Gastroesophageal sphincter (tissue), 4 donors: ENCODE data around the gene C20orf144. TPM values are rescaled to one million over a fixed set of nuclear protein-coding genes. Genes with fewer than 3 reads are reported as not detected.

ENCODE experiments used
- ATAC-seq: fragments of 150-250 bp; one replicate; pipeline ENCODE4 v1.9.1; 2016; ENCODE audit warnings: mild to moderate bottlenecking, moderate library complexity
- H3K27ac ChIP-seq, 4 donors: fragments of 200-600 bp; sonication (generic) in 3 of 4; 1 replicate in 3 of 4; 2 replicates in 1 of 4; pipeline ENCODE4 v1.5.1; 2016 to 2019
- H3K27me3 ChIP-seq: fragments of 200-600 bp; sonication (generic); one replicate; pipeline ENCODE4 v1.5.1; 2019
- H3K36me3 ChIP-seq, 2 donors: fragments of 200-600 bp; sonication (generic); one replicate each; pipeline ENCODE4 v1.5.1; 2019; ENCODE audit warnings: control low read depth in 1 of 2
- H3K4me1 ChIP-seq, 3 donors: fragments of 200-600 bp; sonication (generic); 1 replicate in 2 of 3; 2 replicates in 1 of 3; pipeline ENCODE4 v1.5.1; 2016 to 2019; ENCODE audit warnings: control low read depth in 2 of 3
- H3K4me3 ChIP-seq, 2 donors: fragments of 200-600 bp; sonication (generic); one replicate each; pipeline ENCODE4 v1.5.1; 2019; ENCODE audit warnings: mild to moderate bottlenecking in 1 of 2, moderate library complexity in 1 of 2
- H3K9me3 ChIP-seq, 3 donors: fragments of 200-600 bp; sonication (generic); one replicate each; pipeline ENCODE4 v1.5.1; 2017 to 2019; ENCODE audit warnings: control low read depth in 2 of 3
- CTCF ChIP-seq, 4 experiments: fragments of 200-600 bp in 2 of 4; fragments of 450-650 bp in 2 of 4; sonication (generic) in 1 of 4; IDR thresholded peaks; one replicate each; pipeline ENCODE4 v1.5.1; 2017 to 2019; ENCODE audit warnings: antibody characterized with exemption in 4 of 4, mild to moderate bottlenecking in 2 of 4, moderate library complexity in 2 of 4
- EP300 ChIP-seq: sonication (generic); formaldehyde crosslinking; IDR thresholded peaks from one replicate; pipeline ENCODE4 v1.6.1; 2017; ENCODE audit warnings: antibody characterized with exemption, mild to moderate bottlenecking
- POLR2A ChIP-seq, 2 donors: fragments of 450-650 bp; IDR thresholded peaks; one replicate each; pipeline ENCODE4 v1.6.1; 2017; ENCODE audit warnings: antibody characterized with exemption in 2 of 2, mild to moderate bottlenecking in 2 of 2, moderate library complexity in 1 of 2
- POLR2AphosphoS5 ChIP-seq: sonication (generic); formaldehyde crosslinking; IDR thresholded peaks from one replicate; pipeline ENCODE4 v1.6.1; 2017; ENCODE audit warnings: antibody characterized with exemption
- WGBS, 2 donors: methylation state at CpG; one replicate each; pipeline ENCODE4 v1.1.5; 2018; ENCODE audit warnings: low coverage in 1 of 2; 5-methylcytosine and 5-hydroxymethylcytosine counted together
- total RNA-seq, 4 donors: library from RNA; depleted of rRNA; stranded (reverse); fragments of >200 nt; gene quantifications; one replicate each; pipeline ENCODE4 v1.1.0, GENCODE V29; 2016

C20orf144 gene
- total RNA-seq, 4 donors from 2014 or later, result not detected

GRCh38 chr20:33676652-33677645 lies 14.8 kb downstream of the C20orf144 start:
- Histone ChIP-seq H3K4me1 (peaks cover 0 to 66% (median 42%) of the 10 kb centered on the region in 3 donors), H3K27me3 (no peaks in the 10 kb centered on the region), H3K36me3 (no peaks in the 10 kb centered on the region), H3K4me3 (no peak overlapping the region), H3K9me3 (no peaks in the 10 kb centered on the region), H3K27ac (peak overlapping the region in 3 of 4 donors; percentile 93 to 97 (median 95))
- no peak for ATAC-seq
- WGBS, 2 donors, result 87% methylated on average over 13 of the region's 31 CpGs; no CpG with 5 or more reads in 1 of the 2 donors
- no peak for TF ChIP-seq POLR2AphosphoS5

GRCh38 chr20:33677991-33678702 lies 16.0 kb downstream of the C20orf144 start:
- WGBS, 2 donors, result 40% methylated on average over 1 of the region's 15 CpGs; no CpG with 5 or more reads in 1 of the 2 donors
- Histone ChIP-seq H3K36me3 (no peaks in the 10 kb centered on the region), H3K9me3 (no peaks in the 10 kb centered on the region), H3K27ac (peak overlapping the region in 3 of 4 donors; percentile 93 to 97 (median 95)), H3K4me1 (peaks cover 0 to 54% (median 30%) of the 10 kb centered on the region in 3 donors), H3K27me3 (no peaks in the 10 kb centered on the region), H3K4me3 (no peak overlapping the region)
- TF ChIP-seq POLR2A (IDR thresholded peaks at IDR 0.05) (no peak), EP300 (no peak), CTCF (IDR thresholded peaks at IDR 0.05) (no peak), POLR2AphosphoS5 (no peak)
- ATAC-seq, result peak; percentile 49

GRCh38 chr20:33679758-33680485 lies 17.8 kb downstream of the C20orf144 start:
- no peak for TF ChIP-seq POLR2A (IDR thresholded peaks at IDR 0.05)
- no peak for TF ChIP-seq CTCF (IDR thresholded peaks at IDR 0.05)
- TF ChIP-seq EP300, result no peak
- no peak for TF ChIP-seq POLR2AphosphoS5
- Histone ChIP-seq H3K4me1 (peaks cover 0 to 47% (median 24%) of the 10 kb centered on the region in 3 donors), H3K27me3 (no peaks in the 10 kb centered on the region), H3K4me3 (no peak overlapping the region), H3K36me3 (no peaks in the 10 kb centered on the region), H3K9me3 (no peaks in the 10 kb centered on the region), H3K27ac (no peak overlapping the region)
- ATAC-seq, result no peak
- 100% methylated on average over 2 of the region's 20 CpGs; no CpG with 5 or more reads in 1 of the 2 donors for WGBS, 2 donors

- 78 to 83% methylated on average over 1 to 2 of the region's 2 CpGs for WGBS, 2 donors
- Histone ChIP-seq H3K36me3 (no peaks in the 10 kb centered on the region), H3K4me3 (no peak overlapping the region), H3K27ac (no peak overlapping the region), H3K4me1 (peaks cover 0 to 47% (median 24%) of the 10 kb centered on the region in 3 donors), H3K9me3 (no peaks in the 10 kb centered on the region), H3K27me3 (no peaks in the 10 kb centered on the region)
- ATAC-seq, result no peak
- TF ChIP-seq EP300 (no peak), POLR2A (IDR thresholded peaks at IDR 0.05) (no peak), POLR2AphosphoS5 (no peak), CTCF (IDR thresholded peaks at IDR 0.05) (no peak)
Observed at GRCh38 chr20:33680686-33681085, 18.6 kb downstream of the C20orf144 start.

GRCh38 chr20:33681288-33681687 lies 19.2 kb downstream of the C20orf144 start:
- Histone ChIP-seq H3K27me3 (no peaks in the 10 kb centered on the region), H3K4me1 (peaks cover 0 to 44% (median 19%) of the 10 kb centered on the region in 3 donors), H3K4me3 (no peak overlapping the region), H3K27ac (no peak overlapping the region), H3K9me3 (no peaks in the 10 kb centered on the region), H3K36me3 (no peaks in the 10 kb centered on the region)
- WGBS, 2 donors, result 55 to 89% methylated on average over 3 of the region's 5 CpGs
- no peak for ATAC-seq
- TF ChIP-seq EP300 (no peak), CTCF (IDR thresholded peaks at IDR 0.05) (no peak), POLR2AphosphoS5 (no peak), POLR2A (IDR thresholded peaks at IDR 0.05) (no peak)
